ENCODE data around the gene OR2V2.

The OR2V2 gene

GRCh38 chr5:181127907-181128626 is 19.3 kb upstream of the OR2V2 start:
- TF ChIP-seq SIN3A (IDR thresholded peaks at IDR 0.05; ENCODE audit: borderline replicate concordance, insufficient read depth, low read length), result no peak
- no peak for TF ChIP-seq FOXP2 (optimal IDR thresholded peaks at IDR 0.05; ENCODE audit: borderline replicate concordance, extremely low read depth, extremely low read length, insufficient read depth)
- TF ChIP-seq POLR2AphosphoS5 (IDR thresholded peaks at IDR 0.05; ENCODE audit: low read depth, low read length), result no peak
- TF ChIP-seq TAF1 (IDR thresholded peaks at IDR 0.05; ENCODE audit: borderline replicate concordance, insufficient read depth, low read length), result no peak
- TF ChIP-seq, protein P1, sequence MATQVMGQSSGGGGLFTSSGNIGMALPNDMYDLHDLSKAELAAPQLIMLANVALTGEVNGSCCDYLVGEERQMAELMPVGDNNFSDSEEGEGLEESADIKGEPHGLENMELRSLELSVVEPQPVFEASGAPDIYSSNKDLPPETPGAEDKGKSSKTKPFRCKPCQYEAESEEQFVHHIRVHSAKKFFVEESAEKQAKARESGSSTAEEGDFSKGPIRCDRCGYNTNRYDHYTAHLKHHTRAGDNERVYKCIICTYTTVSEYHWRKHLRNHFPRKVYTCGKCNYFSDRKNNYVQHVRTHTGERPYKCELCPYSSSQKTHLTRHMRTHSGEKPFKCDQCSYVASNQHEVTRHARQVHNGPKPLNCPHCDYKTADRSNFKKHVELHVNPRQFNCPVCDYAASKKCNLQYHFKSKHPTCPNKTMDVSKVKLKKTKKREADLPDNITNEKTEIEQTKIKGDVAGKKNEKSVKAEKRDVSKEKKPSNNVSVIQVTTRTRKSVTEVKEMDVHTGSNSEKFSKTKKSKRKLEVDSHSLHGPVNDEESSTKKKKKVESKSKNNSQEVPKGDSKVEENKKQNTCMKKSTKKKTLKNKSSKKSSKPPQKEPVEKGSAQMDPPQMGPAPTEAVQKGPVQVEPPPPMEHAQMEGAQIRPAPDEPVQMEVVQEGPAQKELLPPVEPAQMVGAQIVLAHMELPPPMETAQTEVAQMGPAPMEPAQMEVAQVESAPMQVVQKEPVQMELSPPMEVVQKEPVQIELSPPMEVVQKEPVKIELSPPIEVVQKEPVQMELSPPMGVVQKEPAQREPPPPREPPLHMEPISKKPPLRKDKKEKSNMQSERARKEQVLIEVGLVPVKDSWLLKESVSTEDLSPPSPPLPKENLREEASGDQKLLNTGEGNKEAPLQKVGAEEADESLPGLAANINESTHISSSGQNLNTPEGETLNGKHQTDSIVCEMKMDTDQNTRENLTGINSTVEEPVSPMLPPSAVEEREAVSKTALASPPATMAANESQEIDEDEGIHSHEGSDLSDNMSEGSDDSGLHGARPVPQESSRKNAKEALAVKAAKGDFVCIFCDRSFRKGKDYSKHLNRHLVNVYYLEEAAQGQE (IDR thresholded peaks at IDR 0.05; ENCODE audit: insufficient read depth in 1 of 2, low read depth in 2 of 2, low read length in 2 of 2), result no peak

DNA sequence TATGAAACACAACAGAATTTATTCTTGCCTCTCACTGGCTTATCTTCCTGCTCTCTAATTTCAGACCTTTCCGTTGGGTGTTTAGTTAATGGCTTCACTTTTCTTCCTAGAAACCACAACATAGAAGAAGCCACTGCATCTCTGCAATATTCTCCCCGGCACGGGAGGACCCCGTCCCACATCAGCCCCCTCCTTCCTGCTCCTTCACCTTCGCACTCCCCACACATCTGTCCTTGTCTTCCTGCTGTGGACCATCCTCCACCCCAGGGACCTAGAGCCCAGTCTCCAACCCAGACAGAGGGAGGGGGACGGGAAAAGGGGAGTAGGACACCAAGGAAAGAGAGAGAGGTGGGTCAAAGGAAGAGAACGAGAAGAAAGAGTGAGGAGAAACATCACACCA is 17.8 kb upstream of the OR2V2 start:
- TF ChIP-seq, protein P1 (IDR thresholded peaks at IDR 0.05; ENCODE audit: insufficient read depth in 1 of 2, low read depth in 2 of 2, low read length in 2 of 2), result no peak
- TF ChIP-seq TAF1 (IDR thresholded peaks at IDR 0.05; ENCODE audit: borderline replicate concordance, insufficient read depth, low read length), result no peak
- no peak for TF ChIP-seq SIN3A (IDR thresholded peaks at IDR 0.05; ENCODE audit: borderline replicate concordance, insufficient read depth, low read length)
- TF ChIP-seq FOXP2 (optimal IDR thresholded peaks at IDR 0.05; ENCODE audit: borderline replicate concordance, extremely low read depth, extremely low read length, insufficient read depth), result no peak
- TF ChIP-seq POLR2AphosphoS5 (IDR thresholded peaks at IDR 0.05; ENCODE audit: low read depth, low read length), result no peak

DNA sequence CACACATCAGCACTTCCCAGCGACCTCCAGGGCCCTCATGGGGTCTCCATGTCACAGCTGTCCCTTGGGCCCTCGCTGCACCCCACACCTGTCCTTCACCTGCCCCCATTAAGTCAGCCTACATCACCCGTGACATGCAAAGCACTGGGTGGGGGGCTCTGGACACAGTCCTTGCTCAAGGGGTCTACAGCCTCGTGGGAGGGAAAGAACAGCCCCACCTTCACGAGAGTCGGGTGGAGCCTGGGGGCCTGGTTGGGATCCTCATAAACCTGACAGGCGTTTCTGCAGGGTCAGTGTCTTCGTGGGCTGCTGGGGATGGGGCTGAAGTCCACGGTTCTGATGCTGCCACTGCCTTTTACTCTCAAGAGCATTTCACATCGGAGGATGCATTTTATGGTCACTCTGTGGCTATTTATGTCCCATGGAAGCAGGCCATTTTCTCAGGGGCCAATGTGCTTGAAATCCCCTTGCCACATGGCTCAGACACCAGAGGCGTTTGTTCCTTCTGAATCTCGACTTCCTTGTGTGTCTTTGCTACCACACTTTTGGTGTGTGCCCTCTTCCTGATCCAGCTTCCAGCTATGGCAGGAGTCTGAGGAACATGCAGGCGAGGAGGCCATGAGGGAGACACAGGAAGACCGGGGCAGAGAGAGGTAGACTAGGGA is 16.4 kb upstream of the OR2V2 start, which contains the start of gene OR2V1:
OR2V1 (minus strand) TSS at position 338 of the 665 bp plus-strand sequence. CDS start 5,865 bp downstream, outside the sequence.
- TF ChIP-seq FOXP2 (optimal IDR thresholded peaks at IDR 0.05; ENCODE audit: borderline replicate concordance, extremely low read depth, extremely low read length, insufficient read depth) (no peak), POLR2AphosphoS5 (IDR thresholded peaks at IDR 0.05; ENCODE audit: low read depth, low read length) (no peak), SIN3A (IDR thresholded peaks at IDR 0.05; ENCODE audit: borderline replicate concordance, insufficient read depth, low read length) (no peak), TAF1 (IDR thresholded peaks at IDR 0.05; ENCODE audit: borderline replicate concordance, insufficient read depth, low read length) (no peak)
- TF ChIP-seq, protein P1 (IDR thresholded peaks at IDR 0.05; ENCODE audit: insufficient read depth in 1 of 2, low read depth in 2 of 2, low read length in 2 of 2), result no peak

DNA sequence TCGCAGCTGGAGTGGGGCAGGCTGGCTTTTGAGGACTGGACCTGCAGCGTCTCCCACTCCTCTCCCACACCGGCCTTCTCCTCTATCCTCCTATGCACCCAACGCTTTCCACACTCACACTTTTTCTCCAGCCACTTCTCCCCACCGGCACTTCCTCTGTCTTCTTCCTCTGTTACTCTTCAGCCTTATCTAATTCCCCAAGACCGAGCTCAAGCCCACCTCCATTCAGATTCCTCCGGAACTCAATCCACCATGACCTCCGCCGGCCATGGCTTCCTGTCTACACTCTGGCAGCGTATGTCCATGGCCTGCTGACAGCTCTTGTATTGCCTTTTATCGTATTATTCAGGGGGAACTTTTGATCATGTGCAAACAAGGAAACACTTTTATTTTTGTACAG is 15.9 kb upstream of the OR2V2 start:
- TF ChIP-seq FOXP2 (optimal IDR thresholded peaks at IDR 0.05; ENCODE audit: borderline replicate concordance, extremely low read depth, extremely low read length, insufficient read depth) (no peak), POLR2AphosphoS5 (IDR thresholded peaks at IDR 0.05; ENCODE audit: low read depth, low read length) (no peak), SIN3A (IDR thresholded peaks at IDR 0.05; ENCODE audit: borderline replicate concordance, insufficient read depth, low read length) (no peak), TAF1 (IDR thresholded peaks at IDR 0.05; ENCODE audit: borderline replicate concordance, insufficient read depth, low read length) (no peak)
- TF ChIP-seq, protein P1 (IDR thresholded peaks at IDR 0.05; ENCODE audit: insufficient read depth in 1 of 2, low read depth in 2 of 2, low read length in 2 of 2), result no peak

All from PFSK-1 (cell line).